Mesothelial cell of epicardium (in vitro differentiated cells): ENCODE results near the gene KPTN. TPM values are rescaled to one million over a fixed set of nuclear protein-coding genes. Genes with fewer than 3 reads are reported as not detected.
A peak's percentile ranks its signal among the peaks of the same experiment; 100 is the strongest.

Source experiments
- DNase-seq, 2 experiments: peaks; one replicate each; pipeline ENCODE4 v3.0.0; 2021; ENCODE audit warnings: low spot score in 2 of 2; ENCODE audit not compliant: unreplicated experiment in 2 of 2
- H3K27ac Mint-ChIP-seq: 2 replicates; pipeline ENCODE4 v1.8.0; 2021; ENCODE audit warnings: mixed read lengths
- H3K27me3 Mint-ChIP-seq: 2 replicates; pipeline ENCODE4 v1.8.0; 2021; ENCODE audit warnings: low read depth, mixed read lengths
- H3K36me3 Mint-ChIP-seq: 2 replicates; pipeline ENCODE4 v1.8.0; 2021; ENCODE audit warnings: mixed read lengths
- H3K4me1 Mint-ChIP-seq: 2 replicates; pipeline ENCODE4 v1.8.0; 2021; ENCODE audit warnings: mixed read lengths
- H3K4me3 Mint-ChIP-seq: 2 replicates; pipeline ENCODE4 v1.8.0; 2021; ENCODE audit warnings: mild to moderate bottlenecking, moderate library complexity, mixed read lengths
- H3K9me3 Mint-ChIP-seq: 2 replicates; pipeline ENCODE4 v1.8.0; 2021; ENCODE audit warnings: mixed read lengths
- total RNA-seq: library from RNA; stranded (reverse); gene quantifications from 3 replicates; pipeline ENCODE4 v1.2.1, GENCODE V29; 2021
- TF ChIP-seq, protein P1 (sequence below): fragments of 200-600 bp; sonication (generic); IDR thresholded peaks from one replicate; pipeline ENCODE4 v1.5.0; 2021; ENCODE audit warnings: antibody characterized with exemption; ENCODE audit not compliant: unreplicated experiment

KPTN gene
- total RNA-seq, 1 donor from 2014 or later = 18.4 TPM

DNA sequence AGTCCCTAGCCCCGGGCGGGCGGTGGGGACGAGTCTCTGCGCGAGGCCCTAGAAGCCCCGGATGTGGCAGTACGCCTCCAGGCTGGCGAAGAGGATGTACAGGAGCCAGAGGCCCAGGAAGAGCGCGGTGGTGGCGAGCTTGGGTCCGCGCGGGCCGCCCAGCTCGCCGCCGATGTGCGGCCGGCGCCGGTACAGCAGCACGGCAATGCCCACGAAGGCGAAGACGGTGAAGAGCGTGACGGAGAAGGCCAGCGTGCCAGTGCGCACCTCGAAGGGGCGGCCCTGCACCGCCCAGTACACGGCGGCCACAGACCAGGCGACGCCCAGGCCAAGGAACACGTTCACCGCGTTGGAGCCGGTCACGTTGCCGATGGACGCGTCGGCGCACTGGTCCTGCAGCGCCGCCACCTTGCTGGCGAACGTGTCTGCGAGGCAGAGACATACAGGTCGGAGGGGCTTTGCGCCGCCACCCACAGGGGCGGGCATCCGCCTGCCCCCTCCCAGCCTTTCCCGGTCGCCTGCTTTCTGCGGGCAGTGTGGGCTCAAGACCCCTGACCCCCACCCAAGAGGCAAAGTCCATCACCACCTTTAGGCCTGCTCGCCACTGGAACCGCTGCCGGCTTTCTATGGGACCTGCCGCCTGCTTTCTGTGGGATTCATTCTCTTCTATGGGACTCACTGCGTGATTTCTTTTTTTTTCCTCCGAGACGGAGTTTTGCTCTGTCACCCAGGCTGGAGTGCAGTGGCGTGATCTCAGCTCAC, 53.8 kb downstream of the KPTN start:
- peaks cover 33% of the 10 kb centered on the region for H3K27me3 Mint-ChIP-seq
- H3K27ac Mint-ChIP-seq = no peak overlapping the region

GRCh38 chr19:47429140-47429793, 54.8 kb downstream of the KPTN start:
- Mint-ChIP-seq H3K4me1 (peaks cover 9% of the 10 kb centered on the region), H3K27me3 (peaks cover 28% of the 10 kb centered on the region), H3K9me3 (no peaks in the 10 kb centered on the region)

More for the DNA sequence above, 53.8 kb downstream of the KPTN start:
- TF ChIP-seq, protein P1, sequence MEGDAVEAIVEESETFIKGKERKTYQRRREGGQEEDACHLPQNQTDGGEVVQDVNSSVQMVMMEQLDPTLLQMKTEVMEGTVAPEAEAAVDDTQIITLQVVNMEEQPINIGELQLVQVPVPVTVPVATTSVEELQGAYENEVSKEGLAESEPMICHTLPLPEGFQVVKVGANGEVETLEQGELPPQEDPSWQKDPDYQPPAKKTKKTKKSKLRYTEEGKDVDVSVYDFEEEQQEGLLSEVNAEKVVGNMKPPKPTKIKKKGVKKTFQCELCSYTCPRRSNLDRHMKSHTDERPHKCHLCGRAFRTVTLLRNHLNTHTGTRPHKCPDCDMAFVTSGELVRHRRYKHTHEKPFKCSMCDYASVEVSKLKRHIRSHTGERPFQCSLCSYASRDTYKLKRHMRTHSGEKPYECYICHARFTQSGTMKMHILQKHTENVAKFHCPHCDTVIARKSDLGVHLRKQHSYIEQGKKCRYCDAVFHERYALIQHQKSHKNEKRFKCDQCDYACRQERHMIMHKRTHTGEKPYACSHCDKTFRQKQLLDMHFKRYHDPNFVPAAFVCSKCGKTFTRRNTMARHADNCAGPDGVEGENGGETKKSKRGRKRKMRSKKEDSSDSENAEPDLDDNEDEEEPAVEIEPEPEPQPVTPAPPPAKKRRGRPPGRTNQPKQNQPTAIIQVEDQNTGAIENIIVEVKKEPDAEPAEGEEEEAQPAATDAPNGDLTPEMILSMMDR = peak; percentile 38
- Mint-ChIP-seq H3K4me3 (no peak overlapping the region), H3K36me3 (no peaks in the 10 kb centered on the region), H3K4me1 (peaks cover 7% of the 10 kb centered on the region), H3K9me3 (no peaks in the 10 kb centered on the region)
- DNase-seq = no peak

GRCh38 chr19:47428177-47428894, 55.7 kb downstream of the KPTN start:
- Mint-ChIP-seq H3K9me3 (no peaks in the 10 kb centered on the region), H3K27me3 (peaks cover 29% of the 10 kb centered on the region), H3K4me1 (peaks cover 13% of the 10 kb centered on the region), H3K36me3 (no peaks in the 10 kb centered on the region), H3K27ac (no peak overlapping the region), H3K4me3 (no peak overlapping the region)
- peak; percentile 95 to 98 for DNase-seq
- TF ChIP-seq, protein P1 = no peak

More at GRCh38 chr19:47429140-47429793, 54.8 kb downstream of the KPTN start:
- no peak overlapping the region for H3K4me3 Mint-ChIP-seq
- TF ChIP-seq, protein P1 = no peak
- no peak overlapping the region for H3K27ac Mint-ChIP-seq
- DNase-seq = no peak
- H3K36me3 Mint-ChIP-seq = no peaks in the 10 kb centered on the region

DNA sequence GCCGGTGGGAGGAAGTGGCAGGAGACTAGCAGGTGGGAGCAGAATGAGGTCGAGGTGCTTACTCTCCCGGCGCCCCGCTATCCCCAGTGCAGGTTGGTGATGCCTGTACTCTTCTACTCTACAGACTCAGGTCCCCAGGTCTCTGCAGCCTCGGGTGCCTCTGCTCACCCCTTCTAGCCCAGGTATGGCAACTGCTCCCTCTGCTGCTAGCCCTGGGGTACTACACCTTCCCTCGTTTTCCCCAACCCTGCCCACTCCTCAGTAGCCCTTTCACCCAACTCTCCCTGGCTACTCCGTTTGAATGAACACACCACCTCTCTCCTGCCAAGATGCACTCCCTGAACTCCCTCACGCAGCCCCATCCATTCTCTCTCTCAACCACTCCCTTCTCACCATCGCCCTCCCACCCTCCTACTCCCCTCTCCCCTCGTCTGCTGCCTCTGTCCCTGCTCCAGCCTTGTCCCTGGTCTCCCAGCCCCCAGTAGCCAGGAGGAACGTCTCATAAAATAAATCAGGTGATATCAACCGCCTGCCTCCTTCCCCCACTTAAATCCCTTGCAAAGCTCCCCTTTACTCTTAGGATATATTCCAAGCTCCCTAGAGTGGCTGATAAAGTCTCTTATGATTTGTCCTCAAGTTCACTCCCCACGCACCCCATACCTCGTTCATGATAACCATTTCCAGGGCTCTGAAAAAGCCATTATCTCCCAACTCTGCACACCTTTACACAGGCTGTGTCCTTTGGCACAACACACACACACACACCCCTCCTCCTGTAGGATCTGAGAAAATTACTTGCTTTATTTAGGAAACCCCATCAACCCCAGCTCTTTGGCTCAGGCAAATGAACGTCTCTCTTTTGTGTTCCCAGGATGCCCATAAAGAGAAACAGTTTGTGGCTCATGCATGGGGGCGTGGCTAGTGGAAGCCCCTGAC, 56.5 kb downstream of the KPTN start:
- Mint-ChIP-seq H3K27ac (no peak overlapping the region), H3K9me3 (no peaks in the 10 kb centered on the region), H3K4me3 (no peak overlapping the region), H3K27me3 (peaks cover 28% of the 10 kb centered on the region), H3K4me1 (peaks cover 22% of the 10 kb centered on the region), H3K36me3 (no peaks in the 10 kb centered on the region)
- DNase-seq = peak in 1 of 2 experiments; percentile 93
- TF ChIP-seq, protein P1 = peak; percentile 91

Other genes with a start within 250 kb of the KPTN start
- 45.6 to 49.2 TPM (median 46.8 TPM) in 3 replicates for gene CCDC9, start 227.7 kb downstream of the KPTN start, total RNA-seq
- gene INAFM1, start 209.3 kb downstream of the KPTN start, total RNA-seq = 24.4 to 25.1 TPM (median 24.6 TPM) in 3 replicates
- gene C5AR1, start 174.4 kb downstream of the KPTN start, total RNA-seq = 0.47 to 1.2 TPM (median 0.98 TPM) in 3 replicates
- not detected in 3 replicates for gene C5AR2, start 152.0 kb downstream of the KPTN start, total RNA-seq
- gene DHX34, start 134.9 kb downstream of the KPTN start, total RNA-seq = 31.7 to 31.9 TPM (median 31.7 TPM) in 3 replicates
- gene MEIS3, start 64.7 kb downstream of the KPTN start, total RNA-seq = 268 to 277 TPM (median 273 TPM) in 3 replicates
- 2.2 to 3.7 TPM (median 2.5 TPM) in 3 replicates for gene SLC8A2, start 12.3 kb downstream of the KPTN start, total RNA-seq
- 53.6 to 56.4 TPM (median 54.7 TPM) in 3 replicates for gene NAPA, start 30.8 kb upstream of the KPTN start, total RNA-seq
- 0.13 to 0.81 TPM (median 0.18 TPM) in 3 replicates for gene ZNF541, start 88.9 kb upstream of the KPTN start, total RNA-seq
- gene BICRA, start 124.9 kb upstream of the KPTN start, total RNA-seq = 35.6 to 38.5 TPM (median 36.9 TPM) in 3 replicates
- 38.7 to 39.2 TPM (median 38.8 TPM) in 3 replicates for gene EHD2, start 229.2 kb upstream of the KPTN start, total RNA-seq